Measurements from ENCODE around the gene RPL28.

Gene RPL28

DNA sequence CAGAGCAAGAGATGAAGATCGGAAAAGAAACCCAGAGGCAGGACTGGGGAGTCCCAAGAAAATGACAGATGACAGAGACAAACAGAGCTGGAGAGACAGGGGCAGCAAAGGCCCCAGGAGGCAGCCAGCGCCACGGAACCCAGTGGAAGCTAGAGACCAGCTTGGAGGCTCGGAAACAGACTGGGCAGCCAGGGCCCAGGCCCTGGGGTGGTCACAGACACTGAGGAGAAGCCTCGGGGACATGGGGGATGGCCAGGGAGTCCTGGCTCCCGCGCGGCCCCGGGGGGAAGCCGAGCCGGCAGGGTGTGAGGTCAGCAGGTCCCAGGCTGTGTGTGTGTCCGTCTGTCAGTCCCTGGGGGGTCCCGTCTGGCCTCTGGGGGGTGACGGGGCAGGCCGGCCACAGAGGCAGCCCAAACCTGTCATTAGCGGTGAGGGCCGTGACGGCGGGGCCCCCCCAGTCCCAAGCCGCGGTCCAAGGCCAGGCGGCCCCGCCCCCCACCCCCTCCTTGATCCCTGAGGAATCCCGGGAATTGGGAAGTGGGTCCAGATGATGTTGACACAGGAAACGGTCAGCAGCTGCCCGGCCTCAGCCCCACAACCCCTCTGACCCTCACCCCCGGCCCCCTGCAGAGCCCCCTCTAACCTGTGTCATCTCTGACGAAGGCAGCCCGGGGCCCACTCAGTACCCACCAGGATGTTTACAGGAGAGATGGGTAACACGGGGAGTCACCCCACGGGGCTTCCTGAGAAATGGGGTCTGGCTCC lies 11.6 kb upstream of the RPL28 start:
- no peak for TF ChIP-seq ZSCAN4 (tag by site-specific recombination; IDR thresholded peaks at IDR 0.05)
- peak; percentile 72 for TF ChIP-seq GLIS2 (tag by site-specific recombination; IDR thresholded peaks at IDR 0.05)
- TF ChIP-seq, protein P1, sequence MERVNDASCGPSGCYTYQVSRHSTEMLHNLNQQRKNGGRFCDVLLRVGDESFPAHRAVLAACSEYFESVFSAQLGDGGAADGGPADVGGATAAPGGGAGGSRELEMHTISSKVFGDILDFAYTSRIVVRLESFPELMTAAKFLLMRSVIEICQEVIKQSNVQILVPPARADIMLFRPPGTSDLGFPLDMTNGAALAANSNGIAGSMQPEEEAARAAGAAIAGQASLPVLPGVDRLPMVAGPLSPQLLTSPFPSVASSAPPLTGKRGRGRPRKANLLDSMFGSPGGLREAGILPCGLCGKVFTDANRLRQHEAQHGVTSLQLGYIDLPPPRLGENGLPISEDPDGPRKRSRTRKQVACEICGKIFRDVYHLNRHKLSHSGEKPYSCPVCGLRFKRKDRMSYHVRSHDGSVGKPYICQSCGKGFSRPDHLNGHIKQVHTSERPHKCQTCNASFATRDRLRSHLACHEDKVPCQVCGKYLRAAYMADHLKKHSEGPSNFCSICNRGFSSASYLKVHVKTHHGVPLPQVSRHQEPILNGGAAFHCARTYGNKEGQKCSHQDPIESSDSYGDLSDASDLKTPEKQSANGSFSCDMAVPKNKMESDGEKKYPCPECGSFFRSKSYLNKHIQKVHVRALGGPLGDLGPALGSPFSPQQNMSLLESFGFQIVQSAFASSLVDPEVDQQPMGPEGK (tag by site-specific recombination; IDR thresholded peaks at IDR 0.05): peak; percentile 33; the same call in 1 of the 2 replicates
- TF ChIP-seq ZBTB10 (tag by site-specific recombination; IDR thresholded peaks at IDR 0.05): 0 out of 2 replicates have a peak, but pooled peaks have one; percentile 33
- TF ChIP-seq ZIC2 (tag by site-specific recombination; IDR thresholded peaks at IDR 0.05): peak; percentile 67; the same call in 1 of the 2 replicates
- peak; percentile 47; the same call in 1 of the 2 replicates for TF ChIP-seq SP7 (tag by site-specific recombination; IDR thresholded peaks at IDR 0.05)
- TF ChIP-seq GLIS1 (tag by site-specific recombination; IDR thresholded peaks at IDR 0.05): peak; percentile 95
- no peak for TF ChIP-seq KLF8 (tag by site-specific recombination; IDR thresholded peaks at IDR 0.05)
- 0 out of 2 replicates have a peak, but pooled peaks have one; percentile 34 for TF ChIP-seq ZBTB17 (tag by site-specific recombination; IDR thresholded peaks at IDR 0.05)
- Histone ChIP-seq H3K9me3 (ENCODE audit: control insufficient read depth, insufficient read depth, low read depth, low read length) (no peaks in the 10 kb centered on the region), H3K4me3 (ENCODE audit: low read depth, low read length) (no peak overlapping the region), H3K27ac (ENCODE audit: extremely low read depth, low read depth, low read length) (no peak overlapping the region), H3K4me1 (ENCODE audit: control insufficient read depth, insufficient read depth, low read length) (peaks cover 5% of the 10 kb centered on the region; the same call in 1 of the 2 replicates), H3K36me3 (ENCODE audit: control insufficient read depth in 2 of 2, insufficient read depth in 1 of 2, low read length in 2 of 2) (no peaks in the 10 kb centered on the region)
- POLR2A ChIA-PET: interaction anchor here (0.6 kb wide), 1 partner anchor 26 kb away, joined by 4 read pairs; no protein-coding TSS in a partner anchor
- CTCF ChIA-PET: interaction anchor here (1.4 kb wide), 1 partner anchor 35 kb away, joined by 5 read pairs; the partner anchor contains the start of gene KMT5C

DNA sequence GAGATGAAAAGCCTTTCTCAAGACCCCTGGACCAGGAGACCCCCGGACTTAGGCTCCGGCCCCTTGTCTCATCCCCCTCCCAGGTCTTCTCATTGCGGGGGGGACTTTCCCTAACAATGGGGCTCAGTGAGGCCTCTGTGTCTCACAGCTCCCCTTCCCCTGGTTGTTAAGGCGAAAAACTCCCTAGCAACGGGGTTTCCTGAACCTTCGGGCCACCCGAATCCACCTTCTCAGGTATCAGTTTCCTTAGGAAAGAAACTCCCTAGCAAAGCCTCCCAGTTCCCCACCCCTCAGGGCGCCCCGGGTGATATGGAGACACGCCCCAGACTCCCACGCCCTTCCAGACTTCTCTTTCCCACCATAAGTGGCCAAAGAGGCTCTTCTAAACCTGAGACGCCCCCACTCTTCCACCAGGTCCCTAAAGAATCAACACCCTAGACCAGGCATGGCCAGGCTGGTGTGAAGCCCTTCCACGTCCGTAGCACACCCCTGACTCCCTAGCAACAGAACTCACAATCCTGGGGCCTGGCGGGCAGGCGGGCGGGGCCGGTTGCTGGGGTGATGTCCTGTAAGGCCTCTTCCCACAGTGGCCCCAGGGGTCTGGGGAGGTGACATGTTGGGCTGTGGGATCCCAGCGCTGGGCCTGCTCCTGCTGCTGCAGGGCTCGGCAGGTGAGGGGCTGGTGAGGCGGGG lies 9.3 kb upstream of the RPL28 start, which contains the start of gene TMEM190:
TMEM190 (plus strand) TSS at position 586 of the 693 bp plus-strand sequence; CDS start at position 614, 28 bp downstream.
- CTCF ChIA-PET: interaction anchor here (1.0 kb wide), 1 partner anchor 210 kb away, joined by 3 read pairs; the partner anchor contains the start of gene DNAAF3
- no peaks in the 10 kb centered on the region for H3K9me3 ChIP-seq (ENCODE audit: control insufficient read depth, insufficient read depth, low read depth, low read length)
- H3K4me1 ChIP-seq (ENCODE audit: control insufficient read depth, insufficient read depth, low read length): no peaks in the 10 kb centered on the region; the same call in 1 of the 2 replicates
- POLR2A ChIA-PET: interaction anchor here (0.6 to 1.0 kb wide), 2 partner anchors 28 to 31 kb away, joined by 4 read pairs; partner anchors contain the start of gene UBE2S
- no peaks in the 10 kb centered on the region for H3K36me3 ChIP-seq (ENCODE audit: control insufficient read depth in 2 of 2, insufficient read depth in 1 of 2, low read length in 2 of 2)
- H3K27ac ChIP-seq (ENCODE audit: extremely low read depth, low read depth, low read length): no peak within 1 kb of the TSS
- H3K4me3 ChIP-seq (ENCODE audit: low read depth, low read length): no peak within 1 kb of the TSS
- TF ChIP-seq ZNF623 (tag by site-specific recombination; IDR thresholded peaks at IDR 0.05) (no peak), HOXA7 (CRISPR knock-in tag; IDR thresholded peaks at IDR 0.05; ENCODE audit: borderline replicate concordance) (no peak), ZNF10 (tag by site-specific recombination; IDR thresholded peaks at IDR 0.05) (no peak), ZNF792 (tag by site-specific recombination; IDR thresholded peaks at IDR 0.05) (no peak), ZNF704 (tag by site-specific recombination; IDR thresholded peaks at IDR 0.05) (no peak), SCRT1 (tag by site-specific recombination; IDR thresholded peaks at IDR 0.05; ENCODE audit: borderline replicate concordance) (no peak), ZNF324 (tag by site-specific recombination; IDR thresholded peaks at IDR 0.05) (no peak), ZNF292 (tag by site-specific recombination; IDR thresholded peaks at IDR 0.05; ENCODE audit: borderline replicate concordance, low read depth) (no peak), GLIS2 (tag by site-specific recombination; IDR thresholded peaks at IDR 0.05) (peak; percentile 13; the same call in 1 of the 2 replicates), ZSCAN5A (tag by site-specific recombination; IDR thresholded peaks at IDR 0.05) (no peak), WT1 (tag by site-specific recombination; IDR thresholded peaks at IDR 0.05) (no peak), ZNF341 (tag by site-specific recombination; IDR thresholded peaks at IDR 0.05; ENCODE audit: low read depth) (peak; percentile 51), ZNF121 (tag by site-specific recombination; IDR thresholded peaks at IDR 0.05) (no peak)
- TF ChIP-seq, protein P2, sequence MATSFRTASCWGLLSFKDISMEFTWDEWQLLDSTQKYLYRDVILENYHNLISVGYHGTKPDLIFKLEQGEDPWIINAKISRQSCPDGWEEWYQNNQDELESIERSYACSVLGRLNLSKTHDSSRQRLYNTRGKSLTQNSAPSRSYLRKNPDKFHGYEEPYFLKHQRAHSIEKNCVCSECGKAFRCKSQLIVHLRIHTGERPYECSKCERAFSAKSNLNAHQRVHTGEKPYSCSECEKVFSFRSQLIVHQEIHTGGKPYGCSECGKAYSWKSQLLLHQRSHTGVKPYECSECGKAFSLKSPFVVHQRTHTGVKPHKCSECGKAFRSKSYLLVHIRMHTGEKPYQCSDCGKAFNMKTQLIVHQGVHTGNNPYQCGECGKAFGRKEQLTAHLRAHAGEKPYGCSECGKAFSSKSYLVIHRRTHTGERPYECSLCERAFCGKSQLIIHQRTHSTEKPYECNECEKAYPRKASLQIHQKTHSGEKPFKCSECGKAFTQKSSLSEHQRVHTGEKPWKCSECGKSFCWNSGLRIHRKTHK (tag by site-specific recombination; IDR thresholded peaks at IDR 0.05): no peak
